RWPE1 (cell line): ENCODE measurements around the gene TMEM214.

ENCODE experiments used
- CTCF ChIA-PET: fragments of 350-600 bp; sonication (Branson Sonifier 250); formaldehyde crosslinking; extraction: SDS; loops from one replicate; lab custom pipeline; 2021; lab: Yijun Ruan, JAX
- POLR2A ChIA-PET: fragments of 400-600 bp; formaldehyde crosslinking; extraction: SDS; loops from one replicate; lab custom pipeline; 2020; ENCODE audit warnings: antibody characterized with exemption; ENCODE audit not compliant: low non-redundant PET; lab: Yijun Ruan, JAX
- DNase-seq: peaks from one replicate; pipeline ENCODE4 v3.0.0; 2012; ENCODE audit warnings: low spot score
- H3K27ac ChIP-seq: fragments of 450-650 bp; 2 replicates; pipeline ENCODE4 v1.5.1; 2017
- CTCF ChIP-seq: fragments of 450-650 bp; conservative IDR thresholded peaks from 2 replicates; pipeline ENCODE4 v1.5.1; 2017; ENCODE audit warnings: low read depth, mild to moderate bottlenecking

Gene TMEM214

DNA sequence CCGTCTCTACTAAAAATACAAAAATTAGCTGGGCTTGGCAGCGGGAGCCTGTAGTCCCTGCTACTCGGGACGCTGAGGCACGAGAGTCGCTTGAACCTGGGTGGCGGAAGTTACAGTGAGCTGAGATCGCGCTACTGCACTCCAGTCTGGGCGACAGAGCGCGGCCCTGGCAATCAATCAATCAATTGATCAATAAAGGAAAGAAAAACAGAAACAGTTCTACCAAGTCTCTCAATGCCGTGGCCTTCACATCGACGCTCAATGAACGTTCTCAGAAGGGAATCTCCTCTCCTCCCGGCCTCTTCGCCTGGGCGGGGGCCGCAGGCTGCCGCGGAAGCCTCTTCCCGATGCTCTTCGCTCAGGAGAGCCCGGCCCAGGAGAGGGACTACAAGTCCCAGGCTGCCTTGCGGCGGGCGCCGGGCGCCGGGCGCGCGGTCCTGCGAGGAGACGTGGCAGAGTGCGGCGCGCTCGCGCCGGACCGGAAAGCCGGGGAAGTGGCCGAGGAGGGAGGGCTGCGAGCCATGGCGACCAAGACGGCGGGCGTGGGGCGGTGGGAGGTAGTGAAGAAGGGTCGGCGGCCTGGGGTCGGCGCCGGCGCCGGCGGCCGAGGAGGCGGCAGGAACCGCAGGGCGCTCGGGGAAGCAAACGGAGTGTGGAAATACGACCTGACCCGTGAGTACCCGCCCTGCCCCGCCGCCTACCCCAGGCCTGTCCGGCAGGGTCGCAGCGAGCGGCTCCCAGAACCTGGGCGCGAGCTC is at the start of gene TMEM214:
Gene TMEM214 (plus strand): TSS at position 471 of the 758 bp plus-strand sequence. CDS start 51 bp downstream, at position 522.
- POLR2A ChIA-PET = interaction anchor here (0.8 to 0.9 kb wide), 2 partner anchors 19 kb away, joined by 3 read pairs; partner anchors contain the start of gene AGBL5
- no peak for TF ChIP-seq CTCF
- CTCF ChIA-PET = interaction anchor here (2.3 kb wide), 1 partner anchor 16 kb away, joined by 5 read pairs; no protein-coding TSS in a partner anchor

DNA sequence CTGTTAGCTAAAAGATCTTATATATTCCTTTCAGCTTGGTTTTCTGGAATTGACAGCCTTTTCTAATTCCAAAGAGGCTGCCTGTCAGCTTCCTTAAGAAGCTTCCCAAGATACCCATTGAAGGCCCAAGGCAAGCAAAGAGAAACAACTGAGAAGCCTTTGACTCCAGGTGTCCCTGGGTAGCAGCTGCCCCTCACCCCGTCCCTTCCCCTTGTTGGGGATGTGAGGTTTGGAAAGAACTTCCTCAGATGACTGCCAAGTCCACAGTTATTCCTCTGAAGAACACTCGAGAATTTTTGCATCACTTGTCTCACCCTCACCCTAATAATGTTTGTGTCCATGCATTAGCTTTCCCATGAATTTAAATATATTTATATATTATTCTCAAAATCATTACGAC is 49.0 kb upstream of the TMEM214 start:
- POLR2A ChIA-PET = no interaction called here
- DNase-seq = no peak
- TF ChIP-seq CTCF = no peak
- CTCF ChIA-PET = no interaction called here
- H3K27ac ChIP-seq = no peak overlapping the region

More for the DNA sequence above, at the start of gene TMEM214:
- peak within 1 kb of the TSS; percentile 67 for H3K27ac ChIP-seq
- DNase-seq = peak; percentile 92

GRCh38 chr2:26985807-26986206 is 47.0 kb upstream of the TMEM214 start:
- no peak for DNase-seq
- CTCF ChIA-PET = no interaction called here
- no peak for TF ChIP-seq CTCF
- no peak overlapping the region for H3K27ac ChIP-seq
- POLR2A ChIA-PET = no interaction called here

GRCh38 chr2:26986576-26986975 is 46.2 kb upstream of the TMEM214 start:
- CTCF ChIA-PET = interaction anchor here (0.6 to 1.0 kb wide), 3 partner anchors 23 to 140 kb away, joined by 3 read pairs; no protein-coding TSS in a partner anchor
- POLR2A ChIA-PET = no interaction called here

GRCh38 chr2:26988058-26988860 is 44.5 kb upstream of the TMEM214 start:
- TF ChIP-seq CTCF = no peak
- ChIA-PET CTCF (no interaction called here), POLR2A (no interaction called here)
- H3K27ac ChIP-seq = no peak overlapping the region
- no peak for DNase-seq

More at GRCh38 chr2:26986576-26986975, 46.2 kb upstream of the TMEM214 start:
- H3K27ac ChIP-seq = no peak overlapping the region
- TF ChIP-seq CTCF = no peak
- no peak for DNase-seq

DNA sequence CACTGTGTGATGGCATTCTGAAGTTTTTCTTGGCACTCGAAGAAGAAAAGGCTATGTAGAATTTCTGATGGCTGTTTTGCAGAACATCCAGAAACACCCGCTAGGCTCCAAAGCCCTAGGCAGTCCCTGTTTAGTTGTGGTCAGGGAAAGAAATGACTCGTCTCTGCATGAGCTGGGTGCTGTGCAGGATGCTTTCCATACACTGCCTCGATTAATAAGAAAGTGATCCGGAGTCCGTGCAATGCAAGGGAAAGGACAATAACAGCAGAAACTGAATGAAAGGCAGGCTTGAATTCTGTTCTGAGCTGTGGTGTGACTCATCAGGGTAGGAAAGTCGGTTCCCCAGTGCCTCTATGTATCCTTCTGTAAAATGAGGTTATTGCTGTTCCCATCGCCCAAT is 43.6 kb upstream of the TMEM214 start:
- no peak overlapping the region for H3K27ac ChIP-seq
- ChIA-PET CTCF (no interaction called here), POLR2A (no interaction called here)
- TF ChIP-seq CTCF = no peak
- no peak for DNase-seq
